Transverse colon (tissue), 3 donors: ENCODE measurements around the gene ANO1.

Experiments
- CTCF ChIP-seq, 5 experiments: fragments of 200-600 bp in 3 of 5; fragments of 450-650 bp in 2 of 5; sonication (generic) in 3 of 5; IDR thresholded peaks; 1 replicate in 2 of 5; 2 replicates in 3 of 5; pipeline ENCODE4 v1.5.1; 2016 to 2017; ENCODE audit warnings: antibody characterized with exemption in 5 of 5, inconsistent platforms in 3 of 5, mild to moderate bottlenecking in 2 of 5, moderate library complexity in 1 of 5
- POLR2A ChIP-seq: fragments of 450-650 bp; IDR thresholded peaks from one replicate; pipeline ENCODE4 v1.6.1; 2016; ENCODE audit warnings: antibody characterized with exemption, mild to moderate bottlenecking, moderate library complexity

DNA sequence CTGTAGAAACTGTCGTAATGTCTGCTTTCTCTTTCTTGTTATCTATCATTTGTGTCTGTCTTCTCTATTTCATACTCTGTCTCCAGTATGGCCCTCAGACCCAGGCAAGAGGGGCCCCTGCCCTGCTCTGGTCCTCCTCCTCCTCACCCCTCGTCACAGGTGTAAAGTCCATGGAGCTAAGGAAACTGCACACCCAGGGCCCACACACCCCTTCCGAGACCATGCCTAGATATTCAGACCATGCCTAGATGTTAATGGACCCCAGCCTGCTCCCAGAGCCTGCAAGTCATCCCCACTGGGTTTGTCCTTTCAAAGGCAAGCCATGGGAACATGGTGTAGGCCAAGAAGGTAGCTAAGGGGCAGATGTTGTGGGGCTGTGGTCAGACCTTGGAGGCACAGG is 24.1 kb upstream of the ANO1 start:
- TF ChIP-seq CTCF (IDR thresholded peaks at IDR 0.05): no peak
- TF ChIP-seq POLR2A: no peak
